Tibial nerve (tissue), 4 donors: ENCODE results near the gene BNC2.

ENCODE experiments used
- EP300 ChIP-seq, 2 donors: sonication (generic); formaldehyde crosslinking; IDR thresholded peaks; one replicate each; pipeline ENCODE4 v1.6.1; 2017; ENCODE audit warnings: antibody characterized with exemption in 2 of 2, mild to moderate bottlenecking in 1 of 2
- POLR2A ChIP-seq, 2 donors: fragments of 450-650 bp; IDR thresholded peaks; one replicate each; pipeline ENCODE4 v1.6.1; 2017; ENCODE audit warnings: antibody characterized with exemption in 2 of 2, mild to moderate bottlenecking in 2 of 2, moderate library complexity in 2 of 2
- TF ChIP-seq, protein P1 (sequence below), 5 experiments: fragments of 200-600 bp in 3 of 5; fragments of 450-650 bp in 2 of 5; sonication (generic) in 3 of 5; IDR thresholded peaks; one replicate each; pipeline ENCODE4 v1.5.1; 2016 to 2019; ENCODE audit warnings: antibody characterized with exemption in 5 of 5, mild to moderate bottlenecking in 3 of 5, moderate library complexity in 2 of 5

DNA sequence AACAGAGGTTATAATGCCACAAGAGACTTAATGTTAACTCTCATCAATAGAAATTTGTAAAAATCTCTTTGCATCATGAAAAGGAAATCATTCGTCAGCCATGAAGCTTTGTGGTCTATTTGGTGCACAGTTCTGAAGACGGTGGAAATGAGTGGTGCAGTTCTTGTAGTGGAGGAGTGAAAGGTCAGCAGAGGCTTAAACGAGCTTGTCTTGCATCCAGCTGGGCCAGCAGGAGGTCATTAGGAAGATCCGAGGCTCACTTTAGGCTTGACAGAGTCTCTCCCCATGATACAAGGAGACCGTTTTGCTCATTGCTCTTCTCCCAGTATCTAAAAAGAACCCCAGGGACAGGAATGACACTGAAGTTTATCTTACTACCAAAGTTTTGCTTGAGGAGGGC, 440.8 kb downstream of the BNC2 start:
- TF ChIP-seq, protein P1, sequence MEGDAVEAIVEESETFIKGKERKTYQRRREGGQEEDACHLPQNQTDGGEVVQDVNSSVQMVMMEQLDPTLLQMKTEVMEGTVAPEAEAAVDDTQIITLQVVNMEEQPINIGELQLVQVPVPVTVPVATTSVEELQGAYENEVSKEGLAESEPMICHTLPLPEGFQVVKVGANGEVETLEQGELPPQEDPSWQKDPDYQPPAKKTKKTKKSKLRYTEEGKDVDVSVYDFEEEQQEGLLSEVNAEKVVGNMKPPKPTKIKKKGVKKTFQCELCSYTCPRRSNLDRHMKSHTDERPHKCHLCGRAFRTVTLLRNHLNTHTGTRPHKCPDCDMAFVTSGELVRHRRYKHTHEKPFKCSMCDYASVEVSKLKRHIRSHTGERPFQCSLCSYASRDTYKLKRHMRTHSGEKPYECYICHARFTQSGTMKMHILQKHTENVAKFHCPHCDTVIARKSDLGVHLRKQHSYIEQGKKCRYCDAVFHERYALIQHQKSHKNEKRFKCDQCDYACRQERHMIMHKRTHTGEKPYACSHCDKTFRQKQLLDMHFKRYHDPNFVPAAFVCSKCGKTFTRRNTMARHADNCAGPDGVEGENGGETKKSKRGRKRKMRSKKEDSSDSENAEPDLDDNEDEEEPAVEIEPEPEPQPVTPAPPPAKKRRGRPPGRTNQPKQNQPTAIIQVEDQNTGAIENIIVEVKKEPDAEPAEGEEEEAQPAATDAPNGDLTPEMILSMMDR (IDR thresholded peaks at IDR 0.05): no peak
- no peak for TF ChIP-seq POLR2A (IDR thresholded peaks at IDR 0.05)
- TF ChIP-seq EP300 (IDR thresholded peaks at IDR 0.05): no peak
